NCI-H526 (cell line): Measurements from ENCODE around the gene CYP51A1.
"Not testable (repeated sequence)": the region's sequence is repeated elsewhere in the genome, so short reads cannot be mapped to it uniquely, and the experiment has no call there.

Source experiments
- DNase-seq, 2 experiments: peaks; one replicate each; lab custom pipeline; 2025; lab: John Stamatoyannopoulos, UW

The CYP51A1 gene

GRCh38 chr7:92131093-92131492 lies 3.2 kb downstream of the CYP51A1 start:
- DNase-seq: no peak

GRCh38 chr7:92121681-92122080 lies 12.6 kb downstream of the CYP51A1 start:
- DNase-seq: no peak

DNA sequence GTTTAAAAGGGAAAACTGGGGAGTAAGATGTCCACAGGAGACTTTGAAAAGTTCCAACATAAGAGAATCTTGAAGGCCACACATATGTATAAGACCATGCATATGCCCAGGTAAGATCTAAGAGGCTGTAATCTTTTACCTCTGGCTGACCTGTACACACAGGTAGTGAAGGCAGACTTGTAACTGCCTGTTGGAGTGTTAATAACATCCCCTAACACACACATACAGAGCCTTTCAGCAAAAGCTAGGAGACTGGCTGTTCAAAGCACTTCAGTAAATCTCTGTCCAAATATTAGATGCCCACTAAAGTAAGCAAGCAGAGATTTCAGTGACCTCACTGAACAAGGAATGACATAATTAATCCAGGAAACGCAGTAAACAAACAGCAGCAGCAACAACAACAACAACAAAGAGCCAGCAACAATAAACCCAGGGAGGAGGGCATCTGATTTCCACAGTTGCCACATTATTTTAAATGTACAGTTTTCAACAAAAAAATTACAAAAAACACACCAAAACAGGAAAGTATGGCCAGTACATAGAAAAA lies 15.0 kb downstream of the CYP51A1 start:
- no peak for DNase-seq

- DNase-seq: no peak
Observed at GRCh38 chr7:92116949-92117348, 17.3 kb downstream of the CYP51A1 start.

GRCh38 chr7:92115821-92116220 lies 18.5 kb downstream of the CYP51A1 start:
- no peak for DNase-seq

DNA sequence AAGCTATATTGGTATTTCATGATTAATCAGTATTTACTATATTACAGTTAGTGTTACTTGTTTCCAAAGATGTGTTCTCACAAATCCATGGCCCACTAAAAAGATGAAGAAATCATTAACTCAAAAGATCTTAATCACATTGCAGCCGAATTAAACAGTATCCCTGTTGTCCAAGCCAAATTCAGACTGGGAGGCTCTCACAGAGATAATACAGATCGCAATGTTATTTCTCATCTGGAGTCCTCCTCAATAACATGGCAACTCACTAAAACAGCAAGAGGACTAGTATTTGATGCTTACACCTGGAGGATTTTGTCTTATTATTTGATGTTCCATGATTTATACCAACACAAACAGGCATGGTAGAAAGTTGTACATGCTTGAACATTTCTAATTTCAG lies 23.4 kb downstream of the CYP51A1 start:
- no peak for DNase-seq

DNA sequence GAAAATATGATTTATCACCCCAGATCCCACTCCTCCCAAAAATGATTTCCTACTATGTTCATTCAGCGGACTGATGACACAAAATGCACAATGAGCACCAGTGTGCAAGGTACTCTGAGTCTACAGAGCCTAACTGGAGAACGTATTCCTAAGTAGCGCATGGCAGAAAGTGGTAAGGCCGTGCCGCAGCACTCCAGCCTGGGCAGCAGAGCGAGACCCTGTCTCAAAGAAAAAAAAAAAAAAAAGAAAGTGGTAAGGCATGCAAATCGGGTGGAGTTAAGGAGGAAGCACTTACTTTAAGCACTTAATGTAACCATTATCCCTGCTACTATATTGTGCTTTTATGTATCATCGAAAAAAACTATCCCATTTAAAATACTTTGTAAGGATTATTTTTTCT lies 25.5 kb downstream of the CYP51A1 start:
- DNase-seq: no peak

DNA sequence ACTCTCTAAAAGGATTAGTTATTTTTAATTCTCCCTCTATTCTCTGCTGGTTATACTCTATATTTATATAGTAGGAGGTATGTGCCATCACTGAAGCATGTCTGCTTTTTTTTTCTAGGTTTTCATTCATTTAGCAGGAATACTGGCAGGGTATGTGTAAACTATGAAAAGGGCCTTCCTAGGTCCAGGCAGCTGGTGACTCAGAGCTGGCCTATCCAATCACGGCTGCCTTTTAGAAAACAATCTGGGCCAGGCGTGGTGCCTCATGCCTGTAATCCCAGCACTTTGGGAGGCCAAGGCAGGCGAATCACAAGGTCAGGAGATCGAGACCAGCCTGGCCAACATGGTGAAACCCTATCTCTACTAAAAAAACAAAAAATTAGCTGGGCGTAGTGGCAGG lies 31.4 kb downstream of the CYP51A1 start:
- not testable (repeated sequence) for DNase-seq

DNA sequence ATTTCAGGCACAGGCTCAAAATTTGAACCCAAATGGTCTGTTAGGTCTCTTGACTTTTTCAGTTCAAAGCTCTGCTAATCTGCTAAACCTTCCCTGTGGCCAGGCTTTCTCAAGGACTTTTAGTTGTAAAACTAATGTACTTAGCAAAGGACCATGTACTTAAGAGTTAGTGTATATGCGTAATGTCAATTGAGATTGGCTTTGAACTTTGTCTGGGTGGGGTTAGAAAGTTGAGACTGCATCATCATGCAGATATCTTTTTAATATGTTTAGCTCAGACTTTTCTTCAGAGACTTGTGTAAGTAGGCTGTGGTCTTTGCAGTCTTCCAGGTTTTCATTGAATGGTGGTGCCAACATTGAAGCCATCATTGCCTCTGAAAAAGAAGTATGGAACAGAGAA lies 33.7 kb downstream of the CYP51A1 start:
- no peak for DNase-seq

DNA sequence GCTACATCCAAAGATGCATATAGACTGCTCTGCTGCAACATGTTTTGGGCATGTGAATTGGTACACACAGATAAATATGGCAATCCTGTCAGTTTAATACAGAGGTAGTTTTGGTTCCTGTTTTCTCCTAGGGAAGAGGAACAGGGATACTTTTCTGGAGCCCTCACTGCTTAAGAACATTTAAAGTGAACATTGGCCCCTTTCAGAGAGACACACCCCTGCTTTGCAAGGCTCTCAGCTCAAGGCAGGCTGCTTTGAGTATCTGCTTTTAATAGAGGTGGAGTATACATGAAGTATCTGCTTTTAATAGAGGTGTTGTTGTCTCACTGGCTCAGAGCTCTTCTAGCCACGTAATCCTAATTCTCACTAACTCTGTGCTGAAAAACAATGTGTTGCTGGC lies 38.9 kb downstream of the CYP51A1 start:
- peak in 1 of 2 experiments; percentile 39 for DNase-seq

GRCh38 chr7:92092210-92092609 lies 42.1 kb downstream of the CYP51A1 start:
- no peak for DNase-seq

- DNase-seq: no peak
Observed at GRCh38 chr7:92088266-92088665, 46.0 kb downstream of the CYP51A1 start.

DNA sequence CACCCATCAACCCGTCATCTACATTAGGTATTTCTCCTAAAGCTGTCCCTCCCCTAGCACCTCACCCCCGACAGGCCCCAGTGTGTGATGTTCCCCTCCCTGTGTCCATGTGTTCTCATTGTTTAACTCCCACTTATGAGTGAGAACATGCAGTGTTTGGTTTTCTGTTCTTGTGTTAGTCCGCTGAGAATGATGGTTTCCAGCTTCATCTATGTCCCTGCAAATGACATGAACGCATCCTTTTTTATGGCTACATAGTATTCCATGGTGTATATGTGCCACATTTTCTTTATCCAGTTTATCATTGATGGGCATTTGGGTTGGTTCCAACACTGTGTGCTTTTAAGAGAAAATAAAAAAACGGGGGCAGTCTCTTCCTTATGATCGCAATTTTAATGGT lies 50.4 kb downstream of the CYP51A1 start:
- not testable (repeated sequence) for DNase-seq

DNA sequence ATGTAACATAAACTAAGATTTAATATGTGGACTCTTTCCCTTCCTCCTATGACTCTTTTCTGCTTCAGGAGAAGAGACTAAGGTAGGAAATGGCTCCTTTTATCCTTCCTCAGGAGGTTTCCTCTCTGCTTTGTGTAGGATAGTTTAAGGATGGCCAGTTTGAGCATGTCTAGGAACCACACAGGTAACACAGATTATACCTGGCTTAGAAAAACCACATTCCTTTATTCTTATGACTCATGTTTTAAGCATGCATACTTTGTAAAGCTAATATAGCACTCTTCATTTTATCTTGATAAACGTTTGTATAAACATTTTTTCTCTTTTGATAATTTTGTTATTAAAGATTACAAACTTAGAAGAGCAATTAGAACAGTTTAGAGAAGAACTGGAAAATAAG lies 57.8 kb downstream of the CYP51A1 start:
- DNase-seq: no peak

DNA sequence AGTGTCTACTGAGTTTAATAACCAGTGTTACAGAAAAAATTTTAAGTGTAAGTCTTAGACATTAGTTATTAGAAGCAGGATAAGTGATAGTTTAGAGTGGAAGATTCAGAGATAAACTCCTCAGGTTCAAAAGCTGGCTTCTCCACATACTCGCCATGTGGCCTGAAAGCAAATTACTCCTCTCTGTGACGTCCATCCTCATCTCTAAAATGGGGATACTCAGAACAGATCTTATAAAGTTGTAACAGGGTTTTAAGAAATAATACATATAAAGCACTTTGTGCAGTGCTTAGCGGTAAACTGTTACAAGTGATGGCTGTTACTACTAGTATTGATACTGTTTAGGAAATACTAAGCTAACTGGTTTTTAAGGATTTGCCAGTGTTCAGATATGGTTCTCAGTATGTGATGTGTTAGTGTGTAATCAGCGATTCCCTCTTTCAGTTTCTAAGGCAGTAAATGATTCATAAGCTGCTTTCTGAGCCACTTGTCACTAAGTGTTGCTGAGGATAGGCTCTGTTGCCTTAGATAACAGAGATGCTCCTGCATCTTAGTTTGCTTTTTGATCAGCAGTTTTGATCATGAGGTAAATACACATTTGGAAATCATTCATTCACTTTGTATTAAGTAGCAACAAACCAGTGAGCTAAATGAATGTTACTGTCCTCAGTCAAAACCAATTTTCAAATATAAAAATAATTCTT lies 58.7 kb downstream of the CYP51A1 start:
- DNase-seq: no peak

- no peak for DNase-seq
Observed at GRCh38 chr7:92072708-92073107, 61.6 kb downstream of the CYP51A1 start.

DNA sequence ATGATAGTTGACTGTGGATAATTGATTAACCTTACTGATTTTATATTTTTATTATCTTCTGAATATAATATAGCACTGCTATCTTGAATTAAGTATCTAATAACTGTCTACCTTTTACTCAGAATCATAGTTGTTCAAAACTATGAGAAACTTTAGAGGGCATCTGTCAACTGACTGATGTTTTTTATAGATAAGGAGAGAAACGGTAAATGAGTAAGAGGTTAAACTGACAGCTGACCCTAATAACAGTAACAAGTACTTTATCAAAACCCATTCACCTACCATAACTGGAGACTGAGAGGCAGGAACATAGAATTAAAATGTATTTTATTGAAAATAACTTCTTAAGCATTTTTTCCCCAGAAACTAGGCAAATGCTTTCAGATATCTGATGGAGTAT lies 62.2 kb downstream of the CYP51A1 start:
- DNase-seq: no peak

GRCh38 chr7:92071032-92071431 lies 63.2 kb downstream of the CYP51A1 start:
- no peak for DNase-seq

DNA sequence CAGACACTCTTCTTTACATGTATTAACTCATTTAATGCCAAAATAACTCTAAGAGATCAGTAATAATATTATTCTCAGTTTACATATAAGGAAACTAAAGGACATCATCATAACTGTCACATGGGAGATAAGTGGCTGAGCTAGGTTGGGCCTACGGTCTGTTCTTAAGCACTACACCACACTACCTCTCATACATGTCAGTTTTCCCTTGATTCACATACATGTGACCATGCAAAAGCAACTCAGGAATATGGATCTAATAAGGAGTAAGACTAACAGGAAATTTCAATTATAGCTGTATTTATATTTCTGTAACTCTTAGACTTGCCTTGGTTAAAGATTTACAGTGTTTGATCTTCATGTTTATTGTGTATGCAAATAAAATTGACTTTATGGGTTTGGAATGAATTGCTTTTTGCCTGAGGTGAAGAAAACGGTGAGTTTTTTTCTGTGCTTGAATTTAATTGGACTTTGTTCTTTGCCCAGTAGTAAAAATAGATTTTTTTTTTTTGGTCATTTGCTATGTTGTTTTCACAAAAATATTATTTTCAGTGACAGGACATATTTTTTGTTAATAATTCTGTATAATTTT lies 69.7 kb downstream of the CYP51A1 start:
- DNase-seq: peak in 1 of 2 experiments; percentile 17
